Upper lobe of left lung (tissue), 4 donors: ENCODE results near the gene ATXN1.

Experiments used
- POLR2A ChIP-seq, 4 donors: fragments of 450-650 bp; IDR thresholded peaks; one replicate each; pipeline ENCODE4 v1.5.1; 2016 to 2017; ENCODE audit warnings: antibody characterized with exemption in 4 of 4, mild to moderate bottlenecking in 2 of 4
- POLR2AphosphoS5 ChIP-seq, 2 donors: sonication (generic); formaldehyde crosslinking; IDR thresholded peaks; one replicate each; pipeline ENCODE4 v1.5.1; 2017; ENCODE audit warnings: antibody characterized with exemption in 2 of 2
- TF ChIP-seq, protein P1 (sequence below), 6 experiments: fragments of 450-650 bp in 4 of 6; fragments of 200-600 bp in 2 of 6; sonication (generic) in 2 of 6; IDR thresholded peaks; one replicate each; pipeline ENCODE4 v1.5.1; 2016 to 2019; ENCODE audit warnings: antibody characterized with exemption in 6 of 6

DNA sequence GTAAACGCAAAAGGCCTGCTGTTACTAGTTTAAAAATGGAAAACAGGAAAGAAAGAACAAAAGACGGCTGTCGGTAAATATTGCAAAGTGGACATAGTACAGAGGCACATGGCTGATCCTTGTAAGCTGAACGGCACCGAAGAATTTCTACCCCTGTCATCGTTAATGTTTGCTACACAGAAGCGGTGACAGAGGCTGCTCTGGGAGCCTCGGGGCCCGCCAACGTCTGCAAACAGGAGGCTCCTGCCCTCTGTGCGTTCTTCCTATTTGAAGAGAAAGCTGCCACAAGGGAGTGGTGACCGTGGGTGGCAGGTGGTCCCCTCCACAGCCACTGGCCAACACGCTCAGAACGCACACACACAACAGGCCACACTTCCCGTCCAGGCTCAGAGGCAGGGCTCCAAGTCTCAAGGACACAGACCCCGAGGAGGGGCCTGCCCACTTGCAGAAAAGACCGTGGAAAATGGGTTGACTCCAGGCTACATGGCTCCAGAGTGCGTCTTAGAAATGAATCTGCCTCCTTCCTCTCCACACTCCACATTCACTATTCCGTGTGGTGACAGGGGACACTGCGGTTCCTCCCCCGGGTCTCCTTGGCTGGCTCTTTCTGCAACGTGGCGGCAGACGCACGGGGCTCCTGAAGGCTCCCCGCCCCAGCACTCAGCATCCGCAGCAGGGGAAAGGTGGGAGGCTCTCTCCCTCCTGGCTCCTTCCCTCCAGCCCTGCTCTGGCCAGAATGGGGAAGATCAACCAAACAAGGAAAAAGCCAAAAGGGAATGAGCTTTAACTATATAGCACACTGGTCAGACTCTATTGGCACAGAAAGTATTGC is 458.3 kb downstream of the ATXN1 start:
- TF ChIP-seq, protein P1, sequence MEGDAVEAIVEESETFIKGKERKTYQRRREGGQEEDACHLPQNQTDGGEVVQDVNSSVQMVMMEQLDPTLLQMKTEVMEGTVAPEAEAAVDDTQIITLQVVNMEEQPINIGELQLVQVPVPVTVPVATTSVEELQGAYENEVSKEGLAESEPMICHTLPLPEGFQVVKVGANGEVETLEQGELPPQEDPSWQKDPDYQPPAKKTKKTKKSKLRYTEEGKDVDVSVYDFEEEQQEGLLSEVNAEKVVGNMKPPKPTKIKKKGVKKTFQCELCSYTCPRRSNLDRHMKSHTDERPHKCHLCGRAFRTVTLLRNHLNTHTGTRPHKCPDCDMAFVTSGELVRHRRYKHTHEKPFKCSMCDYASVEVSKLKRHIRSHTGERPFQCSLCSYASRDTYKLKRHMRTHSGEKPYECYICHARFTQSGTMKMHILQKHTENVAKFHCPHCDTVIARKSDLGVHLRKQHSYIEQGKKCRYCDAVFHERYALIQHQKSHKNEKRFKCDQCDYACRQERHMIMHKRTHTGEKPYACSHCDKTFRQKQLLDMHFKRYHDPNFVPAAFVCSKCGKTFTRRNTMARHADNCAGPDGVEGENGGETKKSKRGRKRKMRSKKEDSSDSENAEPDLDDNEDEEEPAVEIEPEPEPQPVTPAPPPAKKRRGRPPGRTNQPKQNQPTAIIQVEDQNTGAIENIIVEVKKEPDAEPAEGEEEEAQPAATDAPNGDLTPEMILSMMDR (IDR thresholded peaks at IDR 0.05) = no peak
- TF ChIP-seq POLR2A (IDR thresholded peaks at IDR 0.05) (no peak), POLR2AphosphoS5 (IDR thresholded peaks at IDR 0.05) (no peak)
